Left renal cortex interstitium (tissue), 4 donors: ENCODE measurements around the gene BTG1. TPM values are rescaled to one million over a fixed set of nuclear protein-coding genes. Genes with fewer than 3 reads are reported as not detected.

Experiments
- DNase-seq, 4 donors: peaks; one replicate each; pipeline ENCODE4 v3.0.0-alpha.2; 2013; ENCODE audit warnings: low read depth in 4 of 4, low spot score in 2 of 4, missing footprints in 1 of 4
- polyA plus RNA-seq, 4 donors: library from polyadenylated mRNA; unstranded; fragments of 120-200 nt; gene quantifications; one replicate each; pipeline ENCODE4 v1.2.1, GENCODE V29; 2013; ENCODE audit not compliant: insufficient read length in 4 of 4

The BTG1 gene, protein sequence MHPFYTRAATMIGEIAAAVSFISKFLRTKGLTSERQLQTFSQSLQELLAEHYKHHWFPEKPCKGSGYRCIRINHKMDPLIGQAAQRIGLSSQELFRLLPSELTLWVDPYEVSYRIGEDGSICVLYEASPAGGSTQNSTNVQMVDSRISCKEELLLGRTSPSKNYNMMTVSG
- 100 to 1,000 TPM; 104 to 147 (median 109) TPM for polyA plus RNA-seq

DNA sequence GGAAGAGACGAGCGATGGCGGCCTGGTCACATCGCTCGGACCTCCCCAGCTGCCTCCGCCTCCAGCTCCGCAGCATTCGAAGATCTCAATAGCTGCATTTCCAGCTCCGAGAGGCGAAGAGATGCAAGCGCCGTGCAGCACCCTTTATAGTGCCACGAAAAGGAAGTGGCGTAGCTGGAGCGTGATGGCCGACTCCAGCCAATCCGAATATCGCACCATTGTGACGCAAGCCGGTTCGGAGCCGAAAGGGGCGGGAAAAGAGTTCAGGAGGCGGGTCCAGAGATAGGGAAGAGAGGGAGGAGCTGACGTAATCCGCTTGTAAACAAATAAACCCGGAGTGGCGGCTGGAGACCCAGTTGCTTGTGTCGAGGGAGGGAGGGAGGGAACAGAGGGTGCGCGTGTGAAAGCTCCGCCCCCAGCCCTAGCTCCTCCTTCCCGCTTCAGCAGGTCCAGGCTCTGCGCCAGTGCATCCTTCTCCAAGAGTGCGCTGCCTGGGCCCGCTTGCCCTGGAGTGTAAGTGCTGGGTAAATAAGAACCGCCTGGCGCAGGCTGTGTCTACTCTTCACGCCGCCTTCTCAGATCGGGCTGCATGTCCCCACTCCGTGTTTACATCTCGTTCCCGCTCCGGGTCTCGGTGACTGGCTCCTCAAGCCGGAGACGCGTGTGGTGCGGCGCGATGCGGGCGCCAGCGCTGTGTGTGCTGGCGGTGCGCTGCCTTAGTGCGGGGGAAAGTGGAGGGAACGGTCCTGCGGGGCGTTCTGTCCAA lies at the start of gene BTG1:
Gene BTG1 (minus strand): TSS at position 116 of the 766 bp plus-strand sequence. CDS start 311 bp downstream, outside the sequence.
- peak; percentile 99 to 100 (median 100) for DNase-seq

DNA sequence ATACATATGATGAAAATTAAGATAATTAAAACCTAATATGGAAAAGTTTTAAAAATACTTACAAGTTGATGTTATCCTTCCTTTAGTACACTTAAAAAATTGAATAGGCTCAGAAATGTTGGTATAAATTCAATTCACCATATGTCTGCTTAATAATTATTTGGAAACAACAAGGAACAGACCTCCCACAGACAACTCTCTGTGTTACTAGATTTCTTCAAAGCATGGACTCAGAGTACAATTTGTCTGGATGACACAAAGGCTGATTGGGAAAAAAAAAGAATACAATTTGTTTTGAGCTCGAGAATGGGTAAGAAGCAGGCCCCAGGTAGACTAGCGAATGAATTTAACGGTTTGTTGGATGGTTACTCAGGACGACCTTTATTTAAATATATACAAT lies 48.9 kb upstream of the BTG1 start:
- no peak for DNase-seq

DNA sequence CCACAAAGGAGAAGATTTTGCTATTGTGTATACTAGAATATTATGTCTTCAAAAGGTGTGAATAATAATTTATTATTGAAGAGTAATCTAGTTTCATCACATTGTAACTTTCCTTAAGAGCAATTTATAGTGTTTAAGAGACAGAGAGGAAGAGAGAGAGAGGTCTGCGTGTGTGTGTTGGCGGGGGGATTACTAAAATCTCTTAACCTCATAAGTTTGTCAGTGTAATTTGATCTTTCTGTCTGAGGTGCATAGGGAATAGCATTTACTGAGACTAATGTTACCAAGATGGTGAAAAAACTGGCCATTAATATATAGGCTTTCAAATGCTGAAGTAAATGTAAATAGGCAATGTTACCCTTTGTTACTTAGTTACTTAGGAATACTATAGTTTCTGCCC lies 48.2 kb upstream of the BTG1 start:
- DNase-seq, result no peak

DNA sequence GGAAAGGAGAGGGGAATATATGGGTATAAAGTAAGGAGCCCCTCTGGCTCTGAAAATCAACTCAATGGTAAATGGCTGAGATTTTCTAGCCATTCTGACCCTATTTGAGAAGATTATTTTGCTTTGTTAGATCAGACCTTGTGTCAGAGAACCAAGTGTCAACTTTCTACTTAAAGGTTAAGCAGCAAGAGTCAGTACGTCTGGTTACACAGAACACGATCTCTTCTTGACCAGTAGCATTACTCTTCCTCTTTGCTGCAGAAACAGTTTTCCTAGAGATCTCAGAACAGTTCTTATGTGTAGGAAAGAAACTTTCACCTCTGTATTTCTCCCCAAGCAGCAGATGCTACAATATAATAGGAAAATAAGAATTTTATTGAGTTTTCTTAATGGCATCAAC lies 47.4 kb upstream of the BTG1 start:
- DNase-seq, result no peak

DNA sequence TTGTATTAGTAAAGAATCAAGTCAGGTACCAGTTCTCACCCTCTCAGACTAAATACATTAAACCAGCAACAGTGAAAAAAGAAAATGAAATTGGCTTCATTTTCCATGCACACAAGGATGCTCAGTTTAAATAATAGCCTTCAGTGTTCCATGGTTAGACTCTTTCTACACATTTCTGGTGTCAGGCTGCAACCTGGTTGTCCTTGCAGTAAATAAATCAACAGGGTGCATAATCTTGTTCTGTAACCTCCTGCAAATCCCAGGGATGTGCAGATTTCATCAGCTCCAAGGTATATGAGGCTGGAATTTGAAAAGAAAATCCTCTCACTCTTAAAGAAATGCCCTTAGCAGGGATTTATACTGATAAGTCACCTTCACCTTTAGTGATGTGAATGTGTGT lies 46.7 kb upstream of the BTG1 start:
- no peak for DNase-seq

DNA sequence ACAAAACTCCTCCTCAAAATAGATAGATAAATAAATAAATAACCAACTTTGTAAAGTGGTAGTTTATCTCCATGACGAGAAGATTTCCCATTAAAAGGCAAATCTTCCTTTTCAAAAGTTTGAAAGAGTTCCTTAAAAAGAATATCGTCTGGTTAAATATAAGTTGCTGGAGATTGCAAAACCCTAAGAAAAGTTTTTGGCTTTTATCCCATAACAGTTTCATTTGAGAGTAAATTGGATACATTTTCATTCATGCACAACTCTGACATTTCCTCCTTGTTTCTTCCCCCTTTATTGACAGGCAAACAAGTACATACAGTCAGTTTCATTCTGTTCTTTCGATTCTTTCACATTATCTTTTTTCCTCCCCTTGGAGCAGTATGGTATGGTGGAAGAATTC lies 45.4 kb upstream of the BTG1 start:
- DNase-seq, result no peak

DNA sequence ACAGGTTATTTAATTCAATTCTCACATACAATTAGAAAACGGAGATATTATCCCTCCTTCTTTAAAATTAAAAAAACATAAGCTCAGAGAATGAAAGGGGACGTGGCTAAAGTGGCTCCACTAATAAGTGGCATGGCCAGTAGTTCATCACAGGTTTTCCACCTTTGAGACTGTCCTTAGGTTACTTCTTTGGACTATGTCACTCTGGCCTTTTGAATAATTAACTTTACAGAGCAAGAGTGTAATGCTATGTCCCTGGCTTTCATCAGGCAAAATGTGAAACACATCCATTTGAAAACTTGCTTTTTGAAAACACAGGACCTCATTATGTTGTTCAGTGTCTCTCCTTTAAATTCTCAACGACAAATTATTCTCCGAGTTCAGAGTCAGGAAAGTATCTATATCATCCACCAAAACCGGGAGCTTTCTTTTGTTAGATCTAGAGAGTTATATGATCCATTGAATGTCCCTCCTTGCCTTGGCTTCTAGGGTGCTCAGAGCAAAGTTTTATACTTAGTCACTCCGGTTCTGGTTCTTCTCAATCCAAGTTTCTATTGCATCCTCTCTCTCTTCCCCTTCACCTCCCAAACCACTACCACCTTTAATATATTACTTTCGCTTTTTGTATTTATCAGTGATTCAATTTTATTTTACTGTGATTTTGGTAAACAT lies 43.0 kb upstream of the BTG1 start:
- no peak for DNase-seq

DNA sequence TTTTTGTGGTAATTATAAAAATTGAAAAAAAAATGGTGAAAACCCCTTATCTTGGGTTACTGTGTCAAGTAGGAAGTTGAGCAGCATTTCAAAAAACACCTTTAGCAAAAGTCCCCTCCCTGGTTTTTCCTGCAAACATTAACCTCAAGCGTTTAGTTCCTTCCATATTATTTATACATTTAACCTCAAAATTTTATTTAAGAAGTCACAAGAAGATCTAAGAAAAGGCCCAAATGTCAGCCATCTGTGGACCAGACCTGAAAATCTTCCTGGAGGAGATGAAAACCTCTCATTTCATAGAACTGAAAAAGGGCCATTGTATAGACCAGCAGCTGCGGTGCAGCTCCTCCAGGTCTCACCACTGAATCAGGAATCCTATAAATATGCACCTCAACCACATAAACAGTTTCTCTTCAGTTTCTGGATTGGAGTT lies 40.4 kb upstream of the BTG1 start:
- DNase-seq, result no peak

DNA sequence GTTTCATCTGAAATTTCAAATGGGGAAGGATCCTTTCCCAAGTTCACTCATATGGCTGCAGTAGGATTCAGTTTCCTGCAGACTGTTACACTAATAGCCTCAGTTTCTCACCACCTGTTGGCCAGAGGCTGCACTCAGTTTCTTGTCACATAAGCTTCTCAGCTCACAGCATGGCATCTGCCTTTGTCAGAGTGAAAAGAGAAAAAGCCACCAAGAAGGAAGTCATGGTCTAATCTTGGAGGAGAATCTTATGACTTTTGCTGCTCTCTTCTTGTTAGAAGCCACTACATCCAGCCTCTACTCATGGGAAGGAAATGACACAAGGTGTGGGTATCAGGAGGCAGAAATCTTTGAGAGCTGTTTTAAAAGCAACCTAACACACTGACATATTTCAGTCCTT lies 39.4 kb upstream of the BTG1 start:
- DNase-seq, result no peak

DNA sequence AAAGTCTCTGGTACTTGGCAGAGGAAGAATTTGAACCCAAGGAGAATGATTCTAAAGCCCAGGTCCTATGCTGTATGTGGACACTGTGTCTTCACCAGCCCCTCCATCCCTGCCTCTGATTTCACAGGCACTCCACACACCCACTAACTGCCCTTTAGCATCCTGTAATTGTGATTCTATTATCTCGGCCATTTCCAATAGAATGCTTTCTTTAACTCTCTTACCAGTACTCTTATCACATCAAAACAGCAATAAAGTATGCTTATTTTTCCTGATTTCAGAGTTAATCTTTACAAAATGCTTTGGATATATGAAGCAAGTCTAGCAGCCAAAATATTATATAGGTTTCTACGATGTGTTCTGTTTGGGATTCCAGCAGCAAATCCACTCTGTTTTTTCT lies 37.9 kb upstream of the BTG1 start:
- DNase-seq, result no peak

DNA sequence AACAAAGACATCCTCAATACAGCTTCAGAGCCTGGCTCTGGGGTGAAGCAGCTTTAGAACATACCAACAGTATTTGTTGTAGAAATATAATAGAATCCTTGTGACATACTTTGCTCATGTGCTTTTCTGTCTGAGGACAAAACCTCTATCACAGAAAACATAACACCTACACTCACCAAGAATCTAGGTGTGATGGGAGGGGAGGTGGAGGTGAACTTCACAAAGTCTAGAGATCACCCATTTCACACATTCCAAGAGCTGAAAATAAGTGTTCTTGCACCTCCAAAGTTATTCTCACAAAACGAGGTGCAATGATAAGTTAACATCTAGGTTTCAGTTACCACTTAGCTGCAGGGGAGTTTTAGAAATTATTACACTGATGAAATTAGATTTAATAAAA lies 32.7 kb upstream of the BTG1 start:
- DNase-seq, result no peak

DNA sequence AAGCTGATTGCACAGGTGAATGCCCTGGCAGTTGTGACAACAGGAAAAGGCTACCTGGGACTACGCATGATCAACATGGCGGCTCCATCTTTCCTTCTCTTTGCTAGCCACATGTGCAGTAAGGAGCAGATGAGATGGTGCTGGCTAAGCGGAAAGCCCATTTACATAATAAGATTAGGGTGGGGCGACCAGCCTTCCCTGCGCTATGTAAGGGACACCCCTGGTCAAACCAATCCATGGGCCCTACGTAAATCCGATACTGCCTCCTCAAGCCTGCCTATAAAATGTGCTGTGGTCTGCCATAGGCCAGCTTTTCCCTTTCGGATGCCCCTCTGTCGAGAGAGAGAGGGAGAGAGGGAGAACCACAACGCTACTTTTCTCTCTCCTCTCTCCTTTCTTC lies 31.0 kb upstream of the BTG1 start:
- DNase-seq, result no peak

DNA sequence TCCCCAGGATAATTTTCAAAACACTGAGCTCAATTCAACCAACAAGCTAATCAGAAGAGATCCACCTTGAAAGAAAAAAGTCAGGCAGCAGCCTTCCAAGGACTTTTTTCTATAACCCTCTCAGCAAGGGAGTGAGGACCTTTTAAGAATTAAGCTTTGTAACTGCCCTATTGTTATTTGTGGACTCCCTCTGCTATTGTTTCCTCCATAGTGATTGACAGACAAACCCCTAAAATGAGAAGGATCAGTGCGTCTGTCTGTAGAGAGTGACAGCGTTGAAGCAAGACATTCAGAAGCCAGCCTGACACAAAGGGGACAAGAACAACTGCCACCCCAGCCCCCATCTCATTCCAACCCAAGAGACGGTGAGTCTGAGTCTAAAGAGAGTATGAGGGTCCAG lies 30.3 kb upstream of the BTG1 start:
- DNase-seq, result no peak

DNA sequence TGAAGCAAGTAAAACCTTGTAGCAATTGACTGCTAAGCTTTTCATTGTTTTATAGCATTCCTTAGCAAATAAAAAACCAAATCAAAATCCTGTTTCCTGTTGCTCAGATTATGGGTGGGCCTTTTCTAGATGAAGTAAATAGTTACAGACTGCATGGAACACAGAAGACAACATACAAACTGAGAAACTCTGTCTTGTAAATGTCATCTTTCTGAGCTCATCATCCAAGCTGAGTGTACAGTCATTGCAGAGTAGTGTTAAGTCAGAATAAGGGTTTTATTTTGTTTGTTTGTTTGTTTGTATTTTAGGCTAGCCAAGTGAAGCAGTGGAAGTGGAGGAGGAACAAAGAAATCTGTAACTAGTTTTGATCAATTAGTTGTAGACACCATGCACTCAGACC lies 24.4 kb upstream of the BTG1 start:
- DNase-seq, result no peak

DNA sequence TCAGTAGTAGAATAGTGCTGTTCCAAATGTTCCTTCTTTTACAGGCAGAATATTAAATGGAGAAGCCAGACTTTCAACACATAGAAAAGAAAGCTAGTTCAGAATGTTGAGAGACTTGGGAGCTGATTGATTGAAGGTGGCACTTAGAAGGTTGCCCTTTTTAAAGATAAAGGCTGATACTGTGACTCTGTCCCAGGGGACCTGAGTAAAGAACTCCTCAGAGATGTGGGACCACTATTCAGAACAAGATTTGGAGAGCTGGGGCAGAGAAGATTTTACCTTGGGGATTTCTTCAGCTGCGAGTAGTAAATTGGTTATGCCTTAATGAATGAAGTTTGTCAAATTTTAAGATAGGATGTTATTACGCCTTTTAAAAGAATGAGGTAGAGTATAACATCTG lies 21.4 kb upstream of the BTG1 start:
- DNase-seq, result no peak

DNA sequence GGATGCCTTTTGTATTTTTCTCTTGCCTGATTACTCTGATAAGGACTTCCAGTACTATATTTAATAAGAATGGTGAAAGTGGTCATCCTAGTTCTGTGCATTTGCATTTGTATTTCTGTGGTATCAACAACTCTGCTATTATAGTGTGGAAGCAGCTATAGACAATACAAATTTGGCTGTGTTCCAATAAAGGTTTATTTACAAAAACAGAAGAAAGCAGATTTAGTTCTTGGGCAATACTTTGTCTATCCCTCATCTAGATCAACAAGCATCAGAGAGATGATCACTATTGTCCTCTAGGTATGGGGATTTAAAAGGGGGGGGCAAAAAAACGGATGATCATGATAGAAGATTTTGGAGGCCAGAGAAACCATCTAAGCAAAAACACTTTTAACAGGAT lies 19.1 kb upstream of the BTG1 start:
- no peak for DNase-seq

DNA sequence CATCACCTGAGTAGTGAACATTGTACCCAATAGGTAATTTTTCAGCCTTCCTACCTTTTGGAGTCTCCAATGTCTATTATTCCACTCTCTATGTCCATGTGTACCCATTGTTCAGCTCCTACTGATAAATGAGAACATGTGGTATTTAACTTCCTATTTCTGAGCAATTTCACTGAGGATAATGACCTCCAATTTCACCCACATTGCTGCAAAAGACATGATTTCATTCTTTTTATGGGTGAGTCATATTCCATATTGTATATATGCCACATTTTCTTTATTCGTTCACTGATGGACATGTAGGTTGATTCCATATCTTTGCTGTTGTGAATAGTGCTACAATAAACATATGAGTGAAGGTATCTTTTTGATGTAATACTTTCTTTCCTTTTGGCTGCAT lies 16.4 kb upstream of the BTG1 start:
- no peak for DNase-seq

DNA sequence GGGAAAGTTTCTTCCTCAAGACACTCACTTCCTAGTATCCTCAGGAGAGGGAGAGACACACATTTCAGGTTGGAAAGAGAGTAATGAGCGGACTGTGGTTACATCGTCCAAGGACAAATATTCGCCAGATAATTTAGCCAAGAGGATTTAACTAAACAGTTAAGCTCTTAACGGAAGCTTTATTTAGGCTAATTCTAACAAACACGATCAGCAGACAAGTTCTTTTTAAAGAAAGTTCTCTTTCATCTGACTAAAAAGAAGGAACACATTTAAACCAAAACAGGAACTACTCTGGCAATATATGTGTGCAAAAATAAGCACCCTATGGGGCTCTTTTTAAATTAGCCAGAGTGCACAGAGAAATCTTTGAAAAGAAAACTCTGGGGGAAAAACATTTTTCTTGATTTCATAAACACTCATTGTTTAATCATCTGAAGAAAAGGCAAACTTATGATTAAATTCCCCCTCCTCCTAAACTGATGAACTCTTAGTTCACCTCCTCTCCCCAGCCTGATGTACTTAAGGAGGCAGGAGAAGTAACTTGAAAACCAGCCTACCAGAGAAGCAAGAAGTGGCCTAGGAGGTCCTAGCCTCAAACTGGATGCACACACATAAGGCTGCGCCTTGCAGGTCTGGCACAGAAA lies 13.3 kb upstream of the BTG1 start:
- DNase-seq, result no peak

DNA sequence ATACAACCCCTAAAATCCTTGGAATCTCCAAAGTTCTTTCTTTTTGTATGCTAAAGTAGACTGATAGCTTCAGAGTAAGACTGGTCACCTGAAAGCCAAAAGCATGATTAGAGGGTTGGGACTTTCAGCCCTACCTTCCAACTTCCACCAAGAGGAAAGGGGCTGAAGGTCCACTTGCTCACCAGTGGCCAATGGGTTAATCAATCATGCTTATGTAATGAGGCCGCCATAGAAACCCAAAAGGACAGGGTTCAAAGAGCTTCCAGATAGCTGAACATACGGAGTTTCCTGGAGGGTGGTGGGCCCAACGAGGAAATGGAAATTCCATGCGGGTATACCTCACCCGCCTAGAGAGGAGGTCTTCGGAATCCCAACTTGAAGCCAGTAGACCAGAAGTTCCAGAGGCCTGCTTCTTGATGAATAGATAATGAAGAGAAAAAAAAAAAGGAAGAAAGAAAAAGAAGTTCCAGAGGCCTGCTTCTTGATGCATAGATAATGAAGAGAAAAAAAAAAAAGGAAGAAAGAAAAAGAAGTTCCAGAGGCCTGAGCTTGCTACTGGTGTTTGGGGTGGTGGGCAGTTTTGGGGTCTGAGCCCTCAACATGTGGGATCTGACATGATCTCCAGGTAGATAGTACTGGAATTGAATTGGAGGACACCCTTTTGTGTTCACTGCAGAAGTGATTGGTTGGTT lies 11.2 kb upstream of the BTG1 start:
- DNase-seq, result no peak

DNA sequence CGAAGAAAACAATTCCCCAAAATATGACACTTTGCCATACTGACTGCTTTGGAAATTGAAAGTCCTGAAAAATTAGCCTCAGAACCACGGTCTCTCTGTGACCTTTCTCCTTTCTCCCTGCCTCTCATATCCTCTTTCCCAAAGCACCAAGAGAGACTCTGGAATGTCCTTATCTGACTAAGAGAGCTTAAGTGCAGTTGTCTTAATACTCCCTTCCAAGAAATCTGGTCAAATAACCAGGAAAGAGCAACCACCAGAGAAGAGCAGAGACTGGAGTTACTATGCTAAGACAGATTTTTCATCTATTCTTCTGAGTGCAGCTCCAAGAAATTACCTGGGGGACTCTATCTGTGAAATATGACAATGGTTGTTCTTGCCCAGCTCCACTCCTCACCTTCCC lies 10.5 kb upstream of the BTG1 start:
- no peak for DNase-seq

DNA sequence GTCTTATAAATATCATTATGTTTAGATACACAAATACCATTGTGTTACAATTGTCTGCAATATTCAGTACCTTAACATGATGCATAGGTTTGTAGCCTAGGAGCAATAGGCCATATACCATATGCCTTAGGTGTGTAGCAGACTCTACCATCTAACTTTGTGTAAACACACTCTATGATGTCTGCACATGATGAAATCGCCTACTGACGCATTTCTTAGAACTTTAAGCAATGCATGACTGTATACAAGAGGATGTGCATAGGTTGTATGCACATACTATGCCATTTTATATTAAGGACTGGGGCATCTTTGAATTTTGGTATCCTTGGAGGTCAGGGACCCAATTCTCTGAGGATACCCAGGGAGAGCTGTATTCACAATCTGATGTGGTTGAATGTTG lies 10.1 kb upstream of the BTG1 start:
- no peak for DNase-seq
